ENCODE results near the gene OGA. TPM values are rescaled to one million over a fixed set of nuclear protein-coding genes. Genes with fewer than 3 reads are reported as not detected.

OGA gene
- total and polyA plus RNA-seq, 2 experiments from 2014 or later = 46.1 to 76.8 TPM

GRCh38 chr10:101772017-101772894 lies 46.0 kb downstream of the OGA start:
- Histone ChIP-seq H3K4me2 (no peak overlapping the region), H3K36me3 (replicated peaks; ENCODE audit: insufficient read depth, low read depth) (no peaks in the 10 kb centered on the region), H3K79me2 (no peaks in the 10 kb centered on the region), H3K9me3 (ENCODE audit: low read depth) (no peaks in the 10 kb centered on the region), H2AFZ (no peak overlapping the region), H4K20me1 (ENCODE audit: insufficient read depth, poor library complexity, severe bottlenecking) (no peaks in the 10 kb centered on the region), H3K27ac (no peak overlapping the region), H3K9me2 (replicated peaks; ENCODE audit: insufficient read depth) (no peaks in the 10 kb centered on the region), H3K27me3 (peaks cover 77% of the 10 kb centered on the region), H3K4me1 (ENCODE audit: insufficient read depth) (peaks cover 6% of the 10 kb centered on the region), H3K4me3 (no peak overlapping the region)
- TF ChIP-seq EZH2phosphoT487 (IDR thresholded peaks at IDR 0.05; ENCODE audit: low read depth, severe bottlenecking, unreplicated experiment) (no peak), EZH2 (IDR thresholded peaks at IDR 0.05; ENCODE audit: borderline replicate concordance) (no peak)
- TF ChIP-seq, protein P1, sequence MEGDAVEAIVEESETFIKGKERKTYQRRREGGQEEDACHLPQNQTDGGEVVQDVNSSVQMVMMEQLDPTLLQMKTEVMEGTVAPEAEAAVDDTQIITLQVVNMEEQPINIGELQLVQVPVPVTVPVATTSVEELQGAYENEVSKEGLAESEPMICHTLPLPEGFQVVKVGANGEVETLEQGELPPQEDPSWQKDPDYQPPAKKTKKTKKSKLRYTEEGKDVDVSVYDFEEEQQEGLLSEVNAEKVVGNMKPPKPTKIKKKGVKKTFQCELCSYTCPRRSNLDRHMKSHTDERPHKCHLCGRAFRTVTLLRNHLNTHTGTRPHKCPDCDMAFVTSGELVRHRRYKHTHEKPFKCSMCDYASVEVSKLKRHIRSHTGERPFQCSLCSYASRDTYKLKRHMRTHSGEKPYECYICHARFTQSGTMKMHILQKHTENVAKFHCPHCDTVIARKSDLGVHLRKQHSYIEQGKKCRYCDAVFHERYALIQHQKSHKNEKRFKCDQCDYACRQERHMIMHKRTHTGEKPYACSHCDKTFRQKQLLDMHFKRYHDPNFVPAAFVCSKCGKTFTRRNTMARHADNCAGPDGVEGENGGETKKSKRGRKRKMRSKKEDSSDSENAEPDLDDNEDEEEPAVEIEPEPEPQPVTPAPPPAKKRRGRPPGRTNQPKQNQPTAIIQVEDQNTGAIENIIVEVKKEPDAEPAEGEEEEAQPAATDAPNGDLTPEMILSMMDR (IDR thresholded peaks at IDR 0.05; ENCODE audit: poor library complexity) = no peak
- no peak for DNase-seq (ENCODE audit: low spot score)
- WGBS (ENCODE audit: low lambda C conversion rate, missing lambda C conversion rate) = 88% methylated on average over 6 of the region's 6 CpGs

DNA sequence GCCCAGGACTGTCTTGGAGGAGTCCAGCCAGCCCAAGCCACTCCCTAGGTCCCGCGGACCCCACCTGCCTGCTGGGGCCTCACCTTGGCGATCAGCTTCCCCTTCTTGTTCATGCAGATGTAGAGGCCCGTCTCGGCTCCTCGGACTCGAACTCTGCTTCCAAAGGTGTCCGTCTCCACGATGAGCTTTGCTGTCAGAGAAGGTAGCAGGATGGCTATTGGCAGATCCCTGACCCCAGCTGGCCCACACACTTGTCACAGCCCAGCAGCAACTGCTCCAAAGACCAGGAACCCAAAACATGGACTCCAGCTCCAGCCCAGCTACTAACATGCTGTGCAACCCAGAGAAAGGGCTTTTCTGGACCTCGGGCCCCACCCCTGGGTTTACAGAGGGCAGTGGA lies 46.9 kb downstream of the OGA start:
- Histone ChIP-seq H4K20me1 (ENCODE audit: insufficient read depth, poor library complexity, severe bottlenecking) (no peaks in the 10 kb centered on the region), H3K4me2 (no peak overlapping the region), H3K79me2 (no peaks in the 10 kb centered on the region), H3K27ac (no peak overlapping the region), H3K9me2 (replicated peaks; ENCODE audit: insufficient read depth) (no peaks in the 10 kb centered on the region), H3K4me1 (ENCODE audit: insufficient read depth) (peaks cover 6% of the 10 kb centered on the region), H3K4me3 (no peak overlapping the region), H3K36me3 (replicated peaks; ENCODE audit: insufficient read depth, low read depth) (no peaks in the 10 kb centered on the region), H3K9me3 (ENCODE audit: low read depth) (no peaks in the 10 kb centered on the region), H3K27me3 (peaks cover 76% of the 10 kb centered on the region), H2AFZ (no peak overlapping the region)
- WGBS (ENCODE audit: low lambda C conversion rate, missing lambda C conversion rate) = 95% methylated on average over 10 of the region's 10 CpGs
- no peak for DNase-seq (ENCODE audit: low spot score)
- no peak for TF ChIP-seq EZH2 (IDR thresholded peaks at IDR 0.05; ENCODE audit: borderline replicate concordance)
- TF ChIP-seq, protein P1 (IDR thresholded peaks at IDR 0.05; ENCODE audit: poor library complexity) = no peak
- no peak for TF ChIP-seq EZH2phosphoT487 (IDR thresholded peaks at IDR 0.05; ENCODE audit: low read depth, severe bottlenecking, unreplicated experiment)

- H3K9me3 ChIP-seq (ENCODE audit: low read depth) = no peaks in the 10 kb centered on the region
- H3K4me2 ChIP-seq = no peak overlapping the region
- peaks cover 6% of the 10 kb centered on the region for H3K4me1 ChIP-seq (ENCODE audit: insufficient read depth)
- H3K9me2 ChIP-seq (replicated peaks; ENCODE audit: insufficient read depth) = no peaks in the 10 kb centered on the region
- WGBS (ENCODE audit: low lambda C conversion rate, missing lambda C conversion rate) = 88% methylated on average over 41 of the region's 41 CpGs
- H4K20me1 ChIP-seq (ENCODE audit: insufficient read depth, poor library complexity, severe bottlenecking) = no peaks in the 10 kb centered on the region
- no peaks in the 10 kb centered on the region for H3K79me2 ChIP-seq
- H2AFZ ChIP-seq = no peak overlapping the region
- TF ChIP-seq EZH2 (IDR thresholded peaks at IDR 0.05; ENCODE audit: borderline replicate concordance) (no peak), EZH2phosphoT487 (IDR thresholded peaks at IDR 0.05; ENCODE audit: low read depth, severe bottlenecking, unreplicated experiment) (no peak)
- TF ChIP-seq, protein P1 (IDR thresholded peaks at IDR 0.05; ENCODE audit: poor library complexity) = no peak
- no peaks in the 10 kb centered on the region for H3K36me3 ChIP-seq (replicated peaks; ENCODE audit: insufficient read depth, low read depth)
- no peak for DNase-seq (ENCODE audit: low spot score)
- no peak overlapping the region for H3K4me3 ChIP-seq
- no peak overlapping the region for H3K27ac ChIP-seq
- H3K27me3 ChIP-seq = peaks cover 78% of the 10 kb centered on the region
Observed at GRCh38 chr10:101770331-101771215, 47.7 kb downstream of the OGA start.
